ENCODE results near the gene HERPUD1.

The HERPUD1 gene

GRCh38 chr16:56936491-56936890 lies 4.5 kb downstream of the HERPUD1 start:
- no peak for DNase-seq

DNA sequence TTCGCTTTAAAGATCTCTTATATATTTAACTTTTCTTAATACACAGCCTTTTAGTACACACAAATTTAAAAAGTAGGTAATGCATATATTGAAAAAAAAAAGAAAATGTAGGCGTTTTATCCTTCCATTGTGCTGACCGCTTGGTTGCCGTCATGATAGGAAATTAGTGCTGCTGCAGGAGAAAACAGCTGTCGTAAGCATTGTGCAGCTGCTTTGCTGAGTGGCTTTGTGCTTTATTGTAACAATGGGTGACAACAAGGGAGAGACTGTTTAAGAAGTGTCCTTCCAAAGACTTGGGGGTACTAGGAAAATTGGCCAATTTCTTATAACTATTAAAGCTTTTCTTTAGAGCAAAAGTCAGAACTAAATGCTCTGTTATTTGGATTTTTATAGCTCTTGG lies 5.0 kb downstream of the HERPUD1 start:
- no peak for DNase-seq

- no peak for DNase-seq
These were observed 6.9 kb downstream of the HERPUD1 start for GRCh38 chr16:56938664-56939513.

DNA sequence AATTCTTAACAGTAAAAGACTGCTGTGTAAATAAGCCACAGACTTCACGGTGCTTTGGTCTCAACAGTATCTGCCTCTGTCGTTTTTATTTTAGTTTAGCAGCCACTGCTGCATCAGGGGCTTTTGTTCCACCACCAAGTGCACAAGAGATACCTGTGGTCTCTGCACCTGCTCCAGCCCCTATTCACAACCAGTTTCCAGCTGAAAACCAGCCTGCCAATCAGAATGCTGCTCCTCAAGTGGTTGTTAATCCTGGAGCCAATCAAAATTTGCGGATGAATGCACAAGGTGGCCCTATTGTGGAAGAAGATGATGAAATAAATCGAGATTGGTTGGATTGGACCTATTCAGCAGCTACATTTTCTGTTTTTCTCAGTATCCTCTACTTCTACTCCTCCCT lies 7.9 kb downstream of the HERPUD1 start:
- no peak for DNase-seq

DNA sequence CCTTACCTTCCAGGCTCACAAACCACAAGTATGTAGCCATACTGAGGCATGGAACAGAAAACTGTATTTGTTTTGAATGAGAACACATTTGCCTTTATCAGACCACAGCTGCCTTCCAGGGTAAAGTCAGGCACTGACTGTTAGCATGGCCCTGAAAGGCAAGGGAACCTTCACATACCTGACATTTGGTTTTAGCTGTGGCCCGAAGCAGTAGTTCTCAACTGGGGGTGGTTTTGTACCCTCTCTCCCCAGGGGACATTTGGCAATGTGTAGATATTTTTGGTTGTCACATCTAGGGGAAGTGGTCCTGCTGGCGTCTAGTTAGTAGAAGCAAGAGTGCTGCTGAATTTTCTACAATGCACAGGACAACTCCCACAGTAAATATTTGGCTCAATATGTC lies 9.2 kb downstream of the HERPUD1 start:
- DNase-seq, result no peak

GRCh38 chr16:56941856-56942331 lies 10.0 kb downstream of the HERPUD1 start:
- no peak for DNase-seq

GRCh38 chr16:56943761-56944375 lies 11.9 kb downstream of the HERPUD1 start:
- DNase-seq, result no peak

DNA sequence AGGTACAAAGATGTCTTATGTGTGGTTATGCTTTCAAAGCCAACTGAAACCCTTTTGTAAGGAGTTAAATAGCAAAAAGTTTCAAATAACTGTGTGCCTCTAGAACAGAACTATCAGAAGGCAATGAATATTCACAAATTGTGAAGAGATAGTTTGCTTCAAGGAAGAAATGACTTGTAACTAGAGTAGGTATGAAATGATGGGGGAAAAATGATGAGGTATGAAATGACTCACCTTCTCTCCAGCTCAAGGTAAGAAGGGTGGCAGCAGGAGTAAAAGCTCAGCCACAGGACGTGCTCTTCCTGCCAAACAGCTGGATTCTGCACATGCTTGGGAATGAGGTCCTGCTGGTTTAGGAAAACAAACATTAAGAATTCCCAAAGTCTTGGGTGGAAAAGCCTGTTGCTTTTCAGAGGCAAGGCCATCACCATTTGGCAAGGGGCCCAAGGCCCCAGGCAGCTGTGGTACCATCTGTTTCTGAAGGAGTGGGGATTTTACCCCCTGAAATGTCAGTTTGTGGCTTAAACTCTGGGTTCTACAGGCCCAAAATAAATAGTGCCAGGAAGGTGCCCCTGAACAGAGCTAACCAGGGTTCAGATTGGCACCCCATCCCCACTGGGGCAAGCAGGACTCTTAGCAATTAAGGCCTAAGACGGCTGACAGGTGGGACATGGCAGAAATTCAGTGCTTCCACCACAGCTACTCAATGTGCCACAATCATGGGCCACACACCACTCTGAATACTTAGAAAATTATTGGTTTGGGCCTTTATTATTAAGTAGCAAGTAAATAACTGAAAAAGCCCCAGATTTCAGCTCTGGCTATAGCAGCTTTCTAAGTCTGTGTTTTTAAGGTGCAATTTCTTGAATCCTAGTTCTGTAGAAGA lies 13.3 kb downstream of the HERPUD1 start:
- no peak for DNase-seq

DNA sequence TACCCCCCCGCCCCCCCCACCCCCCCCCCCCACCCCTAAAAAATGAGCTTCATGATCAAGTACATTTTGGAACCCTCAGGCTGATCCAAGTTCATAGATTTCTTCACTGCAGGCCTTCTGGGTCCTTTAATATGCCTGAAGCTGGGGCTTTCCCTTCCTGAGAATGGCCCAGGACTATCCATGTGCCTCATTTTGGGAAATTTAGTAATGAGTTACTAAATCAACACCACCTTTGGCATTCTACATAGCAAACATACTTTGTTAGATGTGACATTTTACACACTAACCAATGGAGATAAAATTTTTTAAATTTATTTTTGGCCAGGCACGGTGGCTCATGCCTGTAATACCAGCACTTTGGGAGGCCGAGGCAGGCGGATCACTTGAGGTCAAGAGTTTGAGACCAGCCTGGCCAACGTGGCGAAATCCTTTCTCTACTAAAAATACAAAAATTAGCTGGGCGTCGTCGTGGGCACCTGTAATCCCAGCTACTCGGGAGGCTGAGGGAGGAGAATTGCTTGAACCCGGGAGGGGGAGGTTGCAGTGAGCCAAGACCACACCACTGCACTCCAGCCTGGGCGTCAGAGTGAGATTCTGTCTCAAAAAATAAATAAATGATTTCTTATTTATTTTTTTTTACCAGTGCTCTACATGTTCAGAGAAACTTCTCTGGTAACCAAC lies 14.0 kb downstream of the HERPUD1 start:
- no peak for DNase-seq

DNA sequence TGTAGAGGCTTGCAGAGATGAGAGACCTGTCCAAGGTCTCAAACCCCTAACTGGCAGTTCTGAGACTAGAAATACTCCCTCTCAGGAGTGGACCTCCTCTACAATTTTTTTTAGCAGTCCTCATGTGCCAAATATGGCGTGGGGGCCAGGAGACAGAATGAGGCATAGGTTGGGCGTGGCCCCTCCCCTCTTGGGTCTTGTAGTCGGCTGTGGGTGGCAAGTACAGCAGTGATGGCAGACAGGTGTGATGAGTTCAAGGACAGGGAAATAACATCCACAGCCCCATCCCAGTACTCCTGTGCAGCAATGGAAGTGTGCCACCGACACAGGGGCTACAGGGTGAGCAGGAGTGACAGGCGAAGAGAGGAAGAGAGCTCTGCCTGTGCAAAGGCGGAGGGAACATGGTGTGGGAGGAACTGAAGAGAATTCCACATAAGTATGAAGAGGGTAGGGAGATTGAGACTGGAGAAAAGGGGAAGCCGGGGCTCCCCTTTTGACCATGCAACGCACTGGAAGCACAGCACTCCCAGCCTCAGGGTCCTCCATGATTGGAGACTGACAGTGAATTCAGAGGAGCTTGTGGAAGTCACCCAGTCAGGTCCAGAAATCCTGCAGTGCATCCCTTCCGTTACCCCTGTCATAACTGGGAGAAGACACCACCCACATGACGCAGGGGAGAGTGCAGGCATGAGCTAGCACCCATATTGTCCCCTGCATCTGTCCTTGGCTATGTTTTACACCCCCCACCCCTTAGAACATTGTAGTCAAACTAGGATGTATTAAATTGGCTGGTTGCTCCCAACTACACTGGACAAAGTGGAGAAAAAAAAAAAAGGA lies 15.0 kb downstream of the HERPUD1 start:
- DNase-seq, result no peak

DNA sequence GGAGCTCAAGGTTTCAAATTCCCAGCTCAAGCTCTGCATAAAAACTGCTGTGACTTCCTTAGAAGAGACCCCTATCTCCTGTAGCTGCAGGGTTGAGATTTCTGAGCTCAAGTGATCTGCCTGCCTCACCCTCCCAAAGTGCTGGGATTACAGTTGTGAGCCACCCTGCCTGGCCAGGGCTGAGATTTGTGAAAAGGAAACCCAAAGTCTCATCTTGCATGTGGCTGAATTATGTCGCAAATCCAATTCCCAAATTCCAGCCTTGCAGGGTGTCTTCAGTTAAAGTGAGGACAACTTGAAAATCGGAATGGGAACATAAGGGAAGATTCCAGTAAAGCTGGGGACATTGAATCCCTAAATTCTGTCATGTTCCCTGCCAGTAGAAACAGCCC lies 15.7 kb downstream of the HERPUD1 start:
- DNase-seq, result no peak

GRCh38 chr16:56948234-56948633 lies 16.3 kb downstream of the HERPUD1 start:
- no peak for DNase-seq

GRCh38 chr16:56950051-56950450 lies 18.1 kb downstream of the HERPUD1 start:
- no peak for DNase-seq

DNA sequence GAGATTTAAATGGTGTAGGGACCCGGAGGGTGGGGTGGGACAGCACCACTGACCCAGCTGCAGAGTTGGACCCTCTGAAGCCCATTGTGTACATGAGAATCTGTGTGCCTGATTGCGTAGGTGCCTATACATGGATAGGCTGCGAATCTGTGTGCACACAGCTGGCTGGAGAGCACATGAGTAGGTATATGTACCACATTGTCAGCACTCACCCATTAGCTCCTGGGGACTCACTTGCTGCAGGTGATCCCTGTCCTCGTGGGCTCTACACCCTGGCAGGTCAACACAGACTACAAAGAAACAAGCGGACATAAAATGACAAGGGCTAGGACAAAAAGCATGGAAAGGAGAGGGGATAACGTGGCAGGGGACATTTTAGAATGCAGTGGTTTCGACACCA lies 18.5 kb downstream of the HERPUD1 start:
- DNase-seq, result no peak

DNA sequence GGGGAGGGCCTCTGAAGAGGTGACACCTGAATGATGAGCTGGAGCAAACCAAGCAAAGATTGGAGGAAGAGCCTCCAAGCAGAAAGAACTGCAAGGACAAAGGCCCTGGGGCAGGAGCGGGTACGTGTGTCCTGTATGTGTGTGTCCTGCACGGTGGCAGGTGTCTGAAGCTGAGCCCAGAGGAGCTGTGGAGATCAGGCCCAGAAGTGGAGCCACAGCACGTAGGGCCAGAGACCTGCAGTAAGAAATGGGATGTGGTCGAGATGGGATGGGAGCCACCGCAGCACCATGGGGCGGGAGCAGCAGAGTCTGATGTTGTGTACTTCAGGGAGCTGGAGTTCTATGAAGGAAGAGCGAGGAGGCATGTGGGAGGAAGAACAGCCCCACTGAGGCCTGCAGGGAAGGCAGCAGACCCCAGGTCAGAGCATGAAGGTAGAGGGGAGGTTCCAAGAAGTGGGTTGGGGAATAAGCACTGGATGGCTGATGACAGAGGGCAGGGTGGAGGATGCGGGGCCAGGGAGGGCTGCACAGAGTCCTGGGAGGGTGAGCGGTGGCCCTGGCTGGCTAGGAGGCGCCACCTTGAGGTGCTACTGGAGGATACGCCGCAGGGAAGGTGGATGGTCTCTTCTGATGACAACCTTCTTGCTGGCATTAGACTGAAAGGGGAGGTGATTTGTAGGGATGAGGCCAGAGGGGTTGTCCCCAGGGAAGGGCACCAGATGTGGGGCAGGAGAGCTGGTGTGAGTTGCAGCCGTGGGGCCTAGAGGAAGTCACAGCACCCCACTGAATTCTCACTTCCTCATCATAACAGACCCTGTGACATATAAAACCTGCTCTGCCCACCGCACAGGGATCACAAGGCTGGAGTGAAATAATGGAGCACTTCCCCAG lies 19.2 kb downstream of the HERPUD1 start:
- DNase-seq, result no peak

DNA sequence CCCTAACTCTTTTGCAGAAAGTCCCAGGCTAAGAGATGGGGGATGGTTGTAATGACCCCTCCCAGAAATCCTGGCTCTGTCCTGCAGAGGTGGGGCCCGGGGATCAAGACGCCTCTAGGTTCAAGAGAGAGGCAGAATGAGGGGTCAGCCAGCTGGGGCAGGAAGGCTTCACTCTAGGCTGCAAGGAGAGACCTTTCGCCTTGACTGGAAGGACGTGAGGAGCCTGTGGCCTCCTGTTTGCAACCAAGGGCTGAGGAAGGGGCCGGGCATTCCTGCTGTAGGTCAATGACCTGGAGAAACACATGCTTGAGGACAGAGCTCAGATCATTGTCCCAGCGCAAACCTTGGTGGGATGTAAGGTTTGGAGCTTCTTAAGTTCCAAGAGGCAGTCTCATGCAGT lies 21.1 kb downstream of the HERPUD1 start:
- no peak for DNase-seq

GRCh38 chr16:56956076-56956475 lies 24.1 kb downstream of the HERPUD1 start:
- no peak for DNase-seq

- no peak for DNase-seq
These were observed 24.8 kb downstream of the HERPUD1 start for GRCh38 chr16:56956756-56957155.

GRCh38 chr16:56960681-56961281 lies 28.8 kb downstream of the HERPUD1 start:
- no peak for DNase-seq

DNA sequence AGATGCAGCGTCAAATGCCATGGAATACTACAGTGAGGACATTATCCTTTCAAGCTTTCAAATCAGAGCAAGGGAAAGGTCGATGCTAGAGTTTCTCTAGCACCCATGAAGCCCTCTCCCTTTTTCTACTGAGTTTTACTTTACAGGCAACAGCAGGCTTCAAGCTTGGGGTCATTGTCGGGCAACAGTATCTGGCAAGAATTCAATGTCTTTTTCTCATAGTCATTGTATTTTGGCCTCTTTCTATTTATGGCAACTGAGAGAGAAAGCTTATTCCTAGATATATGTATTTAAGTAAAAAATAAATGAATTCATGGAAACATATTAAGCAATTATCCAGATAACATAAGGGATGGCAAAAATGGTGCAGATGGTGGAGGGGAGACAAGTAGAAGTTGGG lies 29.4 kb downstream of the HERPUD1 start:
- DNase-seq, result no peak

Data from activated gamma-delta T cell (primary cell).